HG02970 (cell line): ENCODE measurements around the gene PFDN1.

Source experiments
- ATAC-seq: cut with Tn5 transposase; IDR thresholded peaks from one replicate; pipeline ENCODE4 v1.9.1; 2021; ENCODE audit warnings: mild to moderate bottlenecking, moderate library complexity, moderate number of reproducible peaks; ENCODE audit not compliant: unreplicated experiment, low FRiP score

The PFDN1 gene

DNA sequence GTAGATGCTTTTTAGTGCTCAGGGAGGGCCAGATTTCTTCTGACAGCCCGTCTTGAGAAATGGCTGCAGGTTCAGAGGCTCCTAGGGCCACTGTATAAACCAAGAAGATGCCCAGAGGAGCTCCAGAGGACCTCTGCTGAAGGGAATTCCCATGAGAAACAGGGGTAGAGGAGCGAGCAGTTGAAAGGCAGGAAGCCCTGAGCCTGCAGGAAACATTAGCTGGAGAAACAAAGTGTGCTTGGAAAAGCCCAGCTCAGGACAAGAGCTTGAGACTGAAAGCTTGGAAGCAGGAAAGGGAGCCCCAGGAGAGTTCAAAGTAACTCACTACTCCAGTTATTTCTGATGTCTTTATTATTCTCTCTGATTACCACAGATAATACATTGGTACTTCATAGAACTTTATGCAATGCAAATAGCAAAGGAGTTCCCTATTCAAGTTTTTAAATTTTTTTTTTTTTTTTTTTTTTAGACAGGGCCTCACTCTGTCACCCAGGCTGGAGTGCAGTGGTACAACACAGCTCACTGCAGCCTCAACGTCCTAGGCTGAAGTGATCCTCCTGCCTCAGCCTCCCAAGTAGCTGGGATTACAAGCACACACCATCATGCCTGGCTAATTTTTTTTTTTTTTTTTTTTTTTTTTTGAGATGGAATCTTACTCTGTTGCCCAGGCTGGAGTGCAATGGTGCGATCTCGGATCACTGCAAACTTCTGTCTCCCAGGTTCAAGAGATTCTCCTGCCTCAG, 27.0 kb upstream of the PFDN1 start:
- no peak for ATAC-seq

DNA sequence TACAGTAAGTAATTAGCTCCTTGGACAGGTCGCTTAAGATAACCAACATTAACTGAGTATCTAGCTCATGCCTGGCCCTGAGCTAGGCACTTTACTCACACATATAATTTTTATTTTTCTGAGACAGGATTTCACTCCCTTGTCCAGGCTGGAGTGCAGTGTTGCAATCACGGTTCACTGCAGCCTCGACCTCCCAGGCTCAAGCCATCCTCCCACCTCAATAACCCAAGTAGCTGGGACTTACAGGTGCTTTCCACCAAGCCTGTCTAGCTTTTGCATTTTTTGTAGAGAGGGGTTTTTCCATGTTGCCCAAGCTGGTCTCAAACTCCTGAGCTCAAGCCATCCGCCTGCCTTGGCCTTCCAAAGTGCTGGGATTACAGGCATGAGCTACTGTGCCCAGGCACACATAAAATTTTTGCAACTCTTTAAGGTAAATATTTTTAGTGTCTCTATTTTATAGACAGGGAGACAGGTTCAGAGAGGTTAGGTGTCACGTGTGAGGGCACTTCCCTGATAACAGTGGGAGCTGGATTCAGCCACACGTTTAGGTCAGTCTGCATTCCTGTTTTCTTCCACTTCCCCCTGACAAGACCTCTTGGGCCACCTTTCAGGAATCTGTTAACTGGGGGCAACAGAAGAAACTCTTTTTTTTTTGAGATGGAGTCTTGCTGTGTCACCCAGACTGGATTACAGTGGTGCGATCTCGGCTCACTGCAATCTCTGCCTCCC, 25.3 kb upstream of the PFDN1 start:
- ATAC-seq = no peak

DNA sequence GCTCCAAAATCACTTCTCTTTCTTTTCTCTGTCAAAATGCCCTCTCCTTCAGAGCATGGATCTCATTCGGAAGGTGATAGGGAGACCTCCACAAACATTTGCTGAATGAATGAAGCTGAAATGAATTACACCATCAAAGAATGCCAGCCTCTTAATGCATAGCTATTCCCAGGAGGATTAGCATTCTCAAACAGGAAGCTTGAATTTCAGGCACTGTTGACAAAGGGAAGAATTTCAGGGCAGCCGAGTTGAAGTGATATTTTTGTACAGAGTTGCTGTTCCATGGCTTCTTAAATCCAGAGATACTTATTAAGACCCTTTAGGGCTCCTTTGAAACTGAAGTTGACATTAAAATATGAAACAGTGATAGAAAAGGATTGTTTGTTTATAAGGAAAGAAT, 24.7 kb upstream of the PFDN1 start:
- no peak for ATAC-seq

DNA sequence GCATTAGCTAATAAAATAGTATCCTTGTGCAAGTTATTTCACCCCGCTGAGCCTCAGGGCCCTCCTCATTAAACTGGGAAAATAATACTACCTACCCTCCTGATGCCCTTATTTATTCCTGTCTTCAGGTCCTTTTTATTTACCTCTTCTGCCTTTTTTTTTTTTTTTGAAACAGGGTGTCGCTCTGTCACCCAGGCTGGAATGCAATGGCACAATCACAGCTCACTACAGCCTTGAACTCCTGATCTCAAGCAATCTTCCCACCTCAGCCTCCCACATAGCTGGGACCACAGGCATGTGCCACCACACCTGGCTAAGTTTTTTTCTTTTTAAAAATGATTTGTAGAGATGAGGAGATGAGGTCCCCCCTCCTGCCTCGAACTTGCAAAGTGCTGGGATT, 22.6 kb upstream of the PFDN1 start:
- no peak for ATAC-seq

DNA sequence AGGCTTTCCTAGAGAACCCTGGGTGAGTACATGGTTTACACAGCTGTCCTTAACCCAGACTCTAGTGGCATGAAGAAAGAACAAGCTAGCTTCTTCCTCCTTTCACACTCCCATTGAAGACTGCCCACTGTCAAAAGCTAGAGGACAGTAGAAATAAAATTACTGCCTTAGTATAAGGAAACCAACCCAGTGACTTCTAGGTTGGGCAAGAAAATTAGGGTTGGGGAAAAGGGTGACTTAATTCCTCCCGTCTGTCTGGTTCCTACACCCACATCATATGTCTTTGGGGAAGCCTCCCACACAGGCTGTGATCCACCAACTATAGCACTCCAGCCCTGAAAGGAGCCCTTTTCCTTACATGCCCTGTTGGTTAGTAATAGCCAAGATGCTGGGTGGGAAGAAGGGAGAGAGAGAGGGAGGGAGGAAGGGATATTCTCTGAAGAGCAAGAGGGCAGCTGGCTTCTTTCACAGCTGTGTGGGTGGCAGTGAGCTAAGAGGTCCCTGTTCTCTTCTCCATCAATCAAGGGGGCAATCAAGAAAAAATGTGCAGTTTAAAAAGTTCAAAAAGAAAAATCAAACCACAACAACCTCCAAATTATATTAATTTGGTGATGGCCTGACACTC, 21.8 kb upstream of the PFDN1 start:
- no peak for ATAC-seq

DNA sequence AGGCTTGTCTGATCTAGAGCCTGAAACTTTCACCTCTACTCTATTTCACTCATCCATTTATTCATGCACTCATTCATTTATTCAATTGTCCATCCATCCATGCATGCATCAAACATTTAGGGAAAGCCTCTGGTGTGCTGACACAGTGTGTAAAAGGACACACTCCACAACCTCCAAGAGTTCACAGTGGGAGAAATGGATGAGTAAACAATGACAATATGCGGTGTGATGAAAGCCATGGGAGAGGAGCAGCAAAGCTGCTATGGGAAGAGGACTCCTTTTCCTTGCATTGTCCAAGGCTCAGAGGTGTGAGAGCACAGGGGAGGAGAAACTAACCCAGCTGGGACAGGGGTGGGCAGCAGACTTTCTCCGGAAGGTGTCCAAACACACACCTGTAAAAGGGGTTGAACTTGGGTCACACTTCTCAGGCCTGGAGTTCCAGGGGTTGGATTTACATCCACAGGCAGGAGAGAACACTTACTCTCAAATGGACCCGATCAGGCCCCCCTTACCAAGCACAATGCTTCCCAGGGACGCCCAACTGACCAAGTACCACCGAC, 21.2 kb upstream of the PFDN1 start:
- ATAC-seq = no peak

DNA sequence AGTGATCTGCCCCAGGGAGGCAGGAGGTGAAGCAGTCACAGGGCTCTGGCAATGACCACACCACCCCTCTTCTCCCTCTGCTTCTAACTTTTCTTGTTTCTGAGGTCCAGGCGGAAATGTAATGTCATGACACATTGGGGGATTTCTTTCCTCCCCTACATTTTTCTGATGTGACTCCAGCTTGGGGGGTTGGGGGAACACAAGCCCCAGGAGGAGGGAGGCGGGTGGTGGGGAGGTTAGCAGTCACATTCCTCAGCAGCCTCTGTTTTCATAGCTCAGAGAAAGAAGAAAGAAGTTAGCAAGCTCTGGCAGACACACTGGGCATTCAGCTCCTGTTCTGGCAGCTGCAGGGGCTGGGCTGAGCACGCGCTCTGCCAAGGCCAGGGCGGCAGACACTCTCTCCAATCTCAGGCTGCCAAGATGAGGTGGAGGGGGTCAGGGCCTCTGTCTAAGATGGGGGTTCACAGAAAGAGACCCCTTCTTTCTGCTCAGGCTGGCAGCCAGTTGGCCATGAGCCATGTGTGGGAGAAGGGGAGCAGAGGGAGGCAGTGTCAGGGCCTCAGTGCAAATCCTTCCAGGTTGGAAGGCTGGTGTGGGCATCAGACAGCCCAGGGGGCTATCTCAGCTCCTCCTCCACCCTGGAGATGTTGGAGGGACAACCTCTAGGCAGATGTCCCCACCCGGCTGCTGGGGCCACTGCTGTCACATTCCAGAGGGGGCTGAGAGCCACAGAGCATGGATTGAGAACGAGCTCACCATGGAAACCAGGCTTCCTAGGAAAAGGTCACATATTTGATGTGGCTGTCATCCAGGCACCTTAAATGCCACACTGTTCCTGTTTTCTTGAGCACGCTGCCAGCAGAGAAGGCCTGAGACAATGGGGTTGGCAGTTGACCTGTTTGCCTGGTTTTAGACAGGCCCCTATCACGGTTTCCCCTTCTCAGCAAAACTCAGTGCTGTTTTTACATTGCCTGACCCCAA, 20.1 kb upstream of the PFDN1 start:
- no peak for ATAC-seq

DNA sequence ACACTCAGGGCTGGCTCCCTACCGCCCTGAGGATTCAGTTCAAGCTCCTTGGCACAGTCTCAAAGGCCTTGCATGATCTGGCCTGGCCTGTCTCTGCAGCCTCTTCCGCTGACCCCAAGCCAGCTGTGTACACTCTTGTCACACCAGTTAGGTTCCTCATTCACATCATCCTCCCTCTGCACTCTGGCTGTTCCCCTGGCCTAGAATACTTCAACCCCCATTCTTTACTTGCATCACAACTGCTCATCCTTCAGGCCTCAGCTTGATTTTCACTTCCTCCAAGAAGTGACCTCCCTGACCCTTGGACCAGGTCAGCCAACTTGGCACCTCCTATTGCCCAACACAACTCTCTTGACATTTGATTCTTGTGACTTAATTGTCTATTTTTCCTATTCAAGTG, 18.9 kb upstream of the PFDN1 start:
- no peak for ATAC-seq

DNA sequence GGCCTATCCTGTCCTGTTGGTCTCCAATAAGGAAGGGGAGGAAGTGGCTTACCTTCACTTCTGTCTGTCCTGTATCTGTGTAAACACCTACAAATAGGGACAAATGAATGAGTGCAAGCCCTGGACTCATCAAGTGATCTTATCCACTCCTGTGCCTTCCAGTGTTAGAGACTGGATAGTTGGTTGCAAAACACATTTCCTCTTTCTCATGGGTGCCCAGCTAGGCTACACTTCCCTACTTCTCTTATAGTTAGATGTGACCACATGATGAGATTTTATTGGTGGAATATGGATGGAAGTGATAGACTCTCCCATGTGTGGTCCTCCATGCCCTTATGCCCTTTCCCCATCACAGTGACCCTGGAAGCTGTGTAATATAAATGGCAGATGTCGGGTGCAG, 16.9 kb upstream of the PFDN1 start:
- ATAC-seq = no peak

DNA sequence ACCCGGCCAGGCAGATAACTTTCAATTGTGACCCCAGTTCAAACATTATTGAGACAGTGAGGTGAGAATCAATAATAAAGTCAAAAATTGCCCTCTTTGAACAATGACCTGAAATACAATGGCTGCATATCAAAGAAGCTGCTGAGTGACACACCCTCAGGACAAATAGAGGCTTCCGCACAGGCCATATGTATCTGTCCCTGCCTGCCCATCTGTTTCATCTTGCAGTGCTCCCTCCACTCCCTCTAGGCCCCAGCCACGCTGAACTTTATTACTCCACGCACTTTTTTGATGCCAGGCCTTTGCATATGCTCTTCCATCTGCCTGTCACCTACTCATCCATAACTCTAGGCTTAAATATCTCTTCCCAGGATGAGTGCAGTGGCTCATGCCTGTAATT, 15.9 kb upstream of the PFDN1 start:
- ATAC-seq = no peak

DNA sequence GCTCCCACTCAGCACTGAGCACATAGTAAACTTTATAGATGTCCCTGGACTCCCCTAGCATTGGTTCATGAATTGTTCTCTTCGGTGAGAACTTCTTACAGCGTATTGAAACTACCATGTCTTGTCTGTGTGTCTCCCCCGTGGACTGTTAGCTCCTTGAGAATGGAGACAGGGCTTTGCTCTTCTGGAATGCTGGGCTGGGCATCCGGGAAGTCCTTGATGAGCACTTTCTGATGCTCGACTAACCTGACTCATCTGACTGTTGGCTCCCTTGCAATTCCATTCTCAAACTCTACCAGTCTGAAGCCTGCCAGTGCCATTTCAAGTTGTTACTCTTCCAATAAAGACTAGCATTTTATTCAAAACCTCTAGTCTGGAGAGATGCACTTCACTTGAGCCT, 15.0 kb upstream of the PFDN1 start:
- ATAC-seq = no peak

DNA sequence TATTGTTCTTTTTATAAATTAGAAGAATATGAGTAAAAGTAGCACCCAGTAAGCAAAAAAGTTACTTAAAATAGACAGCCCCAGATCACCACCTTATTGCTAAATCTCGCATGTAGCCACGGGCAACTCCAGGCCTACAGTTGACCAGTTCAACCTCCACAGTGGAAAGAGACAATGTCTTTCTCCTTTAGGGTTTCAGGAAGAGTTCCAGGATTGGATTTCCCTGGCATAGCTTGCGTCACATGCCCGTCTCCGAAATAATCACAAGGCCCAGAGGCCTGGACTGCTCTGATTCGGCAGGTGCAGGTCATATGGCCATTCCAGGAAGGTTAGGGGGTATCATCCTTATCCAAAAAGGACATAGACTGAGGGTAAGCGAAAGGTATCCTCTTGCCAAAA, 9.9 kb upstream of the PFDN1 start:
- no peak for ATAC-seq

DNA sequence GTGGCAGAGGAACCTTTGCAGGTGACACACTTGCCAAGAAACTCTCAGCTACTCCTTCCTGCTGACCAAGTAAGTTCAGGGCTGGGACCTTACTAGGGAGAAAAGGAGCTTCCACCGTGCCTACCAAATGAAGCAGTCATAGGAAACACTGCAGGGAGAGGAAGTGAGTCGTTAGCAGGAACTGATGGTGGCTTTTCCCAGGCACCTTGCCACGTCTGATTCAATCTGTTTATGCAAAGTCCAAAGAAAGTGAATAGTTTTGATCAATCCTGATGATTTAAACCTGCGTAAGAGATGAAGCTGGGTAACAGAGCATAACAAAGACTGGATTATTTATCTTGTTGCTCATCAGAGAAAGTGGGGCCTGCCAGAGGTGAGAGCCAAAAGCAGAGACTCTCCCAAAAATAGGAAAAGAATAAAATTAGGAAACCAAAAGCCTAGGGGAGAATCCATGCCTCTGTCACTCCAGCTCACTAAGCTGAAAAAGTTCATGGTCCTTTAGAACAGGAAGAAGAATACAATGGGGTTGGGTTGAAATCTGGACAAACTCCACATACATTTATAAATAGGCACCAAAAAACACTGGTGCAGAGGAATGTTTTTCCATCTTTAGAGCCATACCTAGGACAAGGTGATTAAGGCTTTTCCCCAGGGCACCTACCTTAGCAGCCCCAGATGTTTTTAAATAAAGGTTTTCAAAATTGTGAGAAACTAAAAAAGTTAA, 9.3 kb upstream of the PFDN1 start:
- no peak for ATAC-seq

DNA sequence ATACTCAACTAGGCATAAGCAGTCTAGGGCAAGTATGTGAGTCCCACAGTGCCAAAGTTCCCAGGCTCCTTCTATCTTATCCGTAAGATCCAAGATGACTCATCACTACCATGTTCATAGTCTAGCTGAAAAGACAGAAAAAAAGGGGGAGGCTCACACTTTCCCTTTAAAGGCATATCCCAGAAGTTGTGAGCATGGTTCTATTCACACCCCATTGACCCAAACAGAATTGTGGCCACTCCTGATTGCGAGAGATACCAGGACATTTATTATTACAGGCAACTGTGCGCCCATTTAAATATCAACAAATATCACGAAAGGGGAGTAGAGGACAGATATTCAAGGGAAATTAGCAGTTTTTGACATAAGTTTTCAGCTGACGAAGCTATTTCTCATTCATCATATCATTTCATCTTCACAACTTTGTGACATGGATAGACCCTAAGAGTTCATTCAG, 8.1 kb upstream of the PFDN1 start:
- no peak for ATAC-seq

DNA sequence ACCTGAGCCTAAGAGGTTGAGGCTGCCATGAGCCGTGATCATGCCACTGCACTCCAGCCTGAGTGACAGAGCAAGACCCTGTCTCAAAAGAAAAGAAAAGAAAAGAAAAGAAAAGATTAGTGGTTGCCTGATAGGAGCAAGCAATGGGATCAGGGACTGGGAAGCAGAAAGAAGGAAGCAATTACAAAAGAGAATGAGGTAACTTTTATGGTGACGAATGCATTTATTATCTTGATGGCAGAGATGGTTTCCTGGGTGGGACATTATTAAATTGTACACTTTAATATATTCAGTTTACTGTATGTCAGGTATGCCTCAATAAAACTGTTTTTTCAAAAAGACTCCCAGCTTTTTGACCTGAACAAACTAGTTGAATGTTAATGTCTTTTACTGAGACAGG, 7.5 kb upstream of the PFDN1 start:
- no peak for ATAC-seq

DNA sequence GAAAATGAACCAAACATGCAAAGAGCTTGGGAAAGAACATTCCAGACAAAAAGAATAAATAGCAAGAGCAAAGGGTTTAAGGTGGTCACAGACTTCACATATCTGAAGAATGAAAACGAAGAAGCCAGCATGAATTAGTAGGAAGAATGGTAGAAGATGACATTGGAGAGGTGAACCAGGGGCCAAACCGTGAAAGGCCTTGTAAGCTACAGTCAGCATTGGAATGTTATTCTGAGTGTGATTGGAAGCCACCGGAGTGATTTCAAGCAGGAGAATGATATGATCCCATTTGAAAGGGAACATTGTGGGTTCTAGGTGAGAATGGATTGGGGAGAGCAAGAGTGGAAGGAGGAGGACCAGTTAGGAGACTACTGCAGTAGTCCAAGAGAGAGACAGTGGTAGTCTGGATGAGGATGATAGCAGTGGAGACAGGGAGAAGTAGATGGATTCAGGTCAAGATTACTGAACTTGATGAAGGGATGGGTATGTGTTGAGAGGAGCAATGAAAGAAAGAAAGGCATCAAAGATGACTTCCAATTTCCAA, 6.9 kb upstream of the PFDN1 start:
- no peak for ATAC-seq

DNA sequence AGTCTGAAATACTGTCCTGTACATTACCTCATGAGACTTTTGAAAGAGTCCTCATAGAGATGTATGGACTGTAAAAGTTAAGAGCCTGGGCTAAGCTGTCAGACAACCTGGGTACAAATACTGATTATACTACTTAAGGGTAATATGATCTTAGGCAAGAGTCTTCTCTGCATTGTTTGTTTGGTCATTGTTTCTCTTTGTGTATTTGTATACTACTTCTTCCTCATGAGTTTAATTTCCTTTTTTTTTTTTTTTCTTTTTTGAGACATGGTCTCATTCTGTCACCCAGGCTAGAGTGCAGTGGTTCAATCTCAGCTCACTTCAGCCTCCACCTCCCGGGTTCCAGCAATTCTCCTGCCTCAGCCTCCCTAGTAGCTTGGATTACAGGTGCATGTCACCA, 2.6 kb upstream of the PFDN1 start:
- ATAC-seq = no peak

DNA sequence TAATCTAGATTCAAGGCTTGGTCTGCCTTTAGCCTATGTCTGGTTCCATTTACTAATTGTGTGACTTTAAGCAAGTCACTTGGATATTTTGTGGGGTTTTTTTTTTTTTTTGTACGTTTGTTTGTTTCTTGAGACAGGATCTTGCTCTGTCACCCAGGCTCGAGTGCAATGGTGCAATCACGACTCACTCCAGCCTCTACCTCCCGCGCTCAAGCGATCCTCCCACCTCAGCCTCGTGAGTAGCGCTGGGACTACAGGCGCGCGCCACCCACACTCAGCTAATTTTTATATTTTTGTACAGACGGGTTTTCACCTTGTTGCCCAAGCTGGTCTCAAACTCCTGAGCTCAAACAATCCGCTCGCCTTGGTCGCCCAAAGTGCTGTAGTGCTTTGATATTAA, 1.1 kb upstream of the PFDN1 start:
- ATAC-seq = no peak

DNA sequence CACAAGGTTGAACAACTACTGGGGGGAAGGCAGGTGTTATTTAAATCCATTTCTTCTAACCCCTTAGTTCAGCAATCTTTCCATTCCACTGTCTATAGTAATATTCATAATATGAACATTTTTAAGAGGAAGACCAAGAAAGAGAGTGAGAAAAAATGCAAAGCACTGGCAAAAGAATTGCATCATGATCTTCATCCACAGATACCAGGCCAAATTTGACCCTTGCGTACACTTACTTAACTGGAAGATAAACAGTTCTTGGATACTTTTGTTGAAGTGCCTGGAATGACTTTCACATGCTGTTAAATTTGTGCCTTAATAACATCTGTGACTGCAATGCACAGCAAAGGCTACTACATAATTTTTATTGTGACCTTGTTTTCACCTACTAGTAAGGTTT, 1.8 kb downstream of the PFDN1 start:
- ATAC-seq = no peak
